GM12892 (cell line): ENCODE data around the gene CCDC102A.
"Not testable (repeated sequence)": the region's sequence is repeated elsewhere in the genome, so short reads cannot be mapped to it uniquely, and the experiment has no call there.

ENCODE experiments used
- DNase-seq: peaks from one replicate; pipeline ENCODE4 v3.0.0; 2011; ENCODE audit not compliant: insufficient read length
- FAIRE-seq: peaks from 2 replicates; lab custom pipeline; 2011; peaks lifted over from hg19 to GRCh38; lab: Jason Lieb, UNC
- POLR2A ChIP-seq: IDR thresholded peaks from 2 replicates; pipeline ENCODE4 v1.6.1; 2011; ENCODE audit warnings: low read depth, low read length, control low read depth
- POLR2AphosphoS5 ChIP-seq: IDR thresholded peaks from 2 replicates; pipeline ENCODE4 v1.6.1; 2011; ENCODE audit warnings: low read depth, low read length, control low read depth
- TAF1 ChIP-seq: IDR thresholded peaks from 2 replicates; pipeline ENCODE4 v1.6.1; 2011; ENCODE audit warnings: low read depth, mild to moderate bottlenecking, control low read depth, low read length, borderline replicate concordance

CCDC102A gene

DNA sequence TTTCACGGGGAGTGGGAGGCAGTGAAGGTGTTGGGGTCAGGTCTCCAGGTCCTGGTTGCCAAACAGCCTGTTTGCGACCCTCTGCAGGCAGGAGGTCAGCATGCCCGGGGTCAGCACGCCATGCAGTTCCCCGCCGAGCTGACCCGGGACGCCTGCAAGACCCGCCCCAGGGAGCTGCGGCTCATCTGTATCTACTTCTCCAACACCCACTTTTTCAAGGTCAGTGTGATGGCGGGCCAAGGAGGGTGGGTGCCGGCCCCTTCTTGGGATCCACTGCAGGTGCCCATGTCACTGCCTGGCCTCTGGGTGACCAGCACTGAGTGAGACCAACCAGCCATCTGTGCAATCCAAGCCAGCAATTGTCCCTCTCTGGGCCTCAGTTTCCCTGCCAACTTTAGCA lies 27.4 kb upstream of the CCDC102A start:
- no peak for DNase-seq
- TF ChIP-seq POLR2A (no peak), POLR2AphosphoS5 (no peak), TAF1 (no peak)
- FAIRE-seq = no peak

DNA sequence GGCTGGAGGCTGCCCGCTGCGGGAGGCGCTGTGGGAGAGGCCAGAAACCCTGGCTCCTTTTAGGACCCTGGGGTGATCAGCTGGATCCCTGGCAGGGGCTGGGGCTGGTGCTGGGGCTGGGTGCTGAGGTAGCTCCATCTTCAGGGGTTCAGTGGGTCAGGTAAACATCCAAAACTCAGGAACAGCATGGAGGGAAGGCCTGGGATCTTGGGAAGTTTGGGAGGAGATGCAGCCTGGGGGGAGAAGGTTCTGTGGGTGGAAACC lies 27.0 kb upstream of the CCDC102A start:
- FAIRE-seq (no peak), DNase-seq (no peak)
- no peak for TF ChIP-seq POLR2A
- no peak for TF ChIP-seq POLR2AphosphoS5
- no peak for TF ChIP-seq TAF1

DNA sequence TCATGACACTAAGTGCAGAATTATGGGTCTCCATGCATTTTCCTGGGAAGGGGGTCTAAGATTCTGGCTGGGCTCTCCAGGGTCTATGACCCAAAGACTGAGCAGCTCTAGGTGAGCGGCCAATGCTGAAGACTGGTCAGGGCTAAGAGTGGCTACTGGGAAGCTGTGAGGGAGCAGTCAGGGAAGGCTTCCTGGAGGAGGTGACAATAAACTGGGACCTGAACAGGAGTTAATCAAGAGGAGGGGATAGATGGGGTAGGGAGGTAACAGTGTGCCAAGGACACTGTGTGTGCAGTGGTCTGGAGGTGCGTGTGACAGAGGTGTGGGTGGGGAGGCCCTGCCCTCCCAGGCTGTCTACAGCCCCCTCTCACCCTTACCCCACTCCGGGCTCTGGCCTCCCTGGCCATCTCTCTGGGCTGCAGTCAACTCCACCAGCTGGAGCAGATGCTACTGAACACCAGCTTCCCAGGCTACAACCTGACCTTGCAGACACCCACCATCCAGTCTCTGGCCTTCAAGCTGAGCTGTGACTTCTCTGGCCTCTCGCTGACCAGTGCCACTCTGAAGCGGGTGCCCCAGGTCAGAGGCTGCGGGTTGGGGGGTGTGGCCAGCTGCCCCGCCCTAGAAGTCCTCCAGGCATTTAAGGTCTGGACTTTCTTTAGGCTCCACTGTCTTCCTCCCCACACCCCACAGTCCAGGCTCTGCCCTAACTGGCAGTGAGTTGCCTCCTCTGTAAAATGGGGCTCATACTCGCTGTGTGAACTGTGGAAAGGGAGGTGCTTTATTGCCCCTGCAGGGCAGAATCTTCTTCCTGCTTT lies 26.5 kb upstream of the CCDC102A start:
- TF ChIP-seq TAF1 = no peak
- no peak for TF ChIP-seq POLR2A
- no peak for TF ChIP-seq POLR2AphosphoS5
- FAIRE-seq (no peak), DNase-seq (no peak)

DNA sequence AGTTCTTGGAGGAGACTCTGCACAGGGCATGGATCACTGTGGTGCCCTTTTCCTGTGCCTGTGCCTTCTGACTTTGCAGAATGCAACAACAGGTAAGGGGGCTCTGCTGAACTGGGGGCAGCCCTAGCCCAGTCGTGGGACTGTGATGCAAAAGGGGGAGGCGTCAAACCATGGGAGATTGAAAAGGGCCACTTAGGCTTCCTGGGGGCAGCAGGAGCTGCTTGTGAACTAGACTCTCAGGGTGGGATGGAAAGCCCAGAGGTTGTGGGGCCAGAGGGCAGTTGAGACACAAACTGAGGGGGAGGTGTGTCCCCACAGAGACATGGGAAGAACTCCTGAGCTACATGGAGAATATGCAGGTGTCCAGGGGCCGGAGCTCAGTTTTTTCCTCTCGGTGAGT lies 25.7 kb upstream of the CCDC102A start:
- TF ChIP-seq POLR2A = no peak
- TF ChIP-seq TAF1 = no peak
- TF ChIP-seq POLR2AphosphoS5 = no peak
- DNase-seq = no peak
- FAIRE-seq = no peak

DNA sequence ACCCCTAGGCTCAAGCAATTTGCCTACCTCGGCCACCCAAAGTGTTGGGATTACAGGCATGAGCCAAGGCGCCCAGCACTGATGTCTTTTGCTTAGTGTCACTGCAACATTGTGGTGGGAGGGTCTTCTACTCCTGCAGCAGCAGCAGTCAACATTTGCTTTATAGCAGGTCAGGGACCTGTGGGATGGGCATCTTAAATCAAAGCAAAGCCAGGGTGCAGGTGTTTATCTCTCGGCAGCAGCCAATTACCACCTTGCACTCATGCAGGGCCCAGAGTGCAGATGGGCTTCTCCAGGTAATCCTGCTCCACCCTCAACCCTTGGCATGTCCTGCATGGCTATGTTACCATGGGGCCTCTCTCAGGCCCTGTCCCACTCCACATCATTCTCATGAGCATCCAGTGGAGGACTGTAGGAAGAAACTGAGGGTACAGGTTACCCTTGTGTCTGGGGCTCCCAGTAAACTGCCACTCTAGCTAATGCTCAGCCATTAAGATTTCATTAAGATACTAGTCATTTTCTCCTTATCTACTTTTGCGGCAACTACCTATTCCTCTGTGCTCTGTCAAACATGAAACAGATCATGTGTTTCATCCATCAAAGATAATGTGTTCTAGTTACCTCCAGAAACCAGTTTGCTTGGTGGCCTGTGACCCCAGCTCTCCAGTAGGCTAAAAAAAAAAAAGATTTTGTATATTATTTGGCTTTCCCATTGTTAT lies 22.9 kb upstream of the CCDC102A start:
- FAIRE-seq = peak; percentile 24
- no peak for DNase-seq
- TF ChIP-seq POLR2A (no peak), POLR2AphosphoS5 (no peak), TAF1 (no peak)

DNA sequence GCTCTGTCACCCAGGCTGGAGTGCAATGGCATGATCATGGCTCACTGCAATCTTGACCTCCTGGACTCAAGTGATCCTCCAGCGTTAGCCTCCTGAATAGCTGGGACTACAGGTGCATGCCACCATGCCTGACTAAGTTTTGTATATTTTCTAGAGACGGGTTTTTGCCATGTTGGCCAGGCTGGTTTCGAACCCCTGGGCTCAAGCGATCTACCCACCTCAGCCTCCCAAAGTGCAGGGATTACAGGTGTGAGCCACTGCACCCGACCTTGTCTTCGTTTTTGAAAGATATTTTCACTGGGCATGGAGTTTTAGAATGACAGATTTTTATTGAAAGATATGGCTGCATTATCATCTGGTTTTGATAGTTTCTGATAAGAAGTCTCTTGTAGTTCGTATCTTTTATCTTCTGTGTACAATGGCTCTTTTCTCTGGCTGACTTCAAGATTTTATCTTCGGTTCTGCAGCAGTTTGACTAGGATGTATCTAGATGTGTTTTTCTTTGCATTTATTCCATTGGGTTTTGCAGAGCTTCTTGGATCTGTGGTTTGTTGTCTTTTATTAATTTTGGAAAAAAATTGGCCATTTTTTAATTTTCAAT lies 20.7 kb upstream of the CCDC102A start:
- no peak for FAIRE-seq
- no peak for TF ChIP-seq POLR2A
- no peak for TF ChIP-seq POLR2AphosphoS5
- TF ChIP-seq TAF1 = no peak
- no peak for DNase-seq

DNA sequence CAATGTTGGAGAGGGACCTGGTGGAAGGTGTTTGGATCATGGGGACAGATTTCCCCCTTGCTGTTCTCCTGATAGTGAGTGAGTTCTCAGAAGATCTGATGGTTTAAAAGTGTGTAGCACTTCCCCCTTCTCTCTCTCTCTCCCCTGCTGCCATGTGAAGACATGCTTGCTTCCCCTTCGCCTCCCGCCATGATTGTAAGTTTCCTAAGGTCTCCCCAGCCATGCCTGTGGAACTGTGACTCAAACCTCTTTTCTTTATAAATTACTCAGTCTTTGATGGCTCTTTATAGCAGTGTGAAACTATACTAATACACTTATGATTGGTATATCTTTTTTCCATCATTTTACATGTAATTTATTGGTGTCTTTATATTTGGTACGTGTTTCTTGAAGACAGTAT lies 19.5 kb upstream of the CCDC102A start:
- TF ChIP-seq POLR2AphosphoS5 = no peak
- no peak for TF ChIP-seq TAF1
- TF ChIP-seq POLR2A = no peak
- peak; percentile 60 for FAIRE-seq
- no peak for DNase-seq

DNA sequence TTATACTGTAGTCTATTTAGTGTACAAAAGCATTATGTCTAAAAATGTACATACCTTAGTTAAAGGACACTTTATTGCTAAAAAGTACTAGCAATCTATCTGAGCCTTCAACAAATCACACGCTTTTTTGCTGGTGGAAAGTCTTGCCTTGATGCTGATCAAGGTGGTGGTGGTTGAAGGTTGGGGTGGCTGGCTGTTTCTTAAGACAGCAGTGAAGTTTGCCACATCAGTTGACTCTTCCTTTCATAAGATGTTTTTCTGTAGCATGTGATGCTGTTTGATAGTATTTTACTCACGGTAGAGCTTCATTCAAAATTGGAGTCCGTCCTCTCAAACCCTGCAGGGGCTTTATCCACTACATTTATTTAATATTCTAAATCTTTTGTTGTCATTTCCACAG lies 14.7 kb upstream of the CCDC102A start:
- DNase-seq = no peak
- FAIRE-seq = no peak

DNA sequence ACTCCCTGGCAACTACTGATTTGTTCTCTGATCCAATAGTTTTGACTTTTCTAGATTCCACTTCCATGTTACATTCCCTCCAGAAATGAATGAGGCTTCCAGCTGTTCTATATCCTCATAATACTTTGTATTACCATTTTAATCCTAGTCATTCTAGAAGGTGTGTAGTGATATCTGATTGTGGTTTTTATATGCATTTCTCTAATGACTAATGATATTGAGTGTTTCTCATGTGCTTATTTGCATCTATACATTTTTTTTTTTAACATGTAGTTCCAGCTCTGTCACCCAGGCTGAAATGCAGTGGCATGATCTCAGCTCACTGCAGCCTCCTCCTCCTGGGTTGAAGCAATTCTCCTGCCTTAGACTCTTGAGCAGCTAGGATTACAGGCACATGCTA lies 13.4 kb upstream of the CCDC102A start:
- no peak for TF ChIP-seq POLR2AphosphoS5
- no peak for TF ChIP-seq TAF1
- TF ChIP-seq POLR2A = no peak
- no peak for FAIRE-seq
- DNase-seq = no peak

More for the DNA sequence above, 14.7 kb upstream of the CCDC102A start:
- TF ChIP-seq POLR2AphosphoS5 (no peak), POLR2A (no peak), TAF1 (no peak)

DNA sequence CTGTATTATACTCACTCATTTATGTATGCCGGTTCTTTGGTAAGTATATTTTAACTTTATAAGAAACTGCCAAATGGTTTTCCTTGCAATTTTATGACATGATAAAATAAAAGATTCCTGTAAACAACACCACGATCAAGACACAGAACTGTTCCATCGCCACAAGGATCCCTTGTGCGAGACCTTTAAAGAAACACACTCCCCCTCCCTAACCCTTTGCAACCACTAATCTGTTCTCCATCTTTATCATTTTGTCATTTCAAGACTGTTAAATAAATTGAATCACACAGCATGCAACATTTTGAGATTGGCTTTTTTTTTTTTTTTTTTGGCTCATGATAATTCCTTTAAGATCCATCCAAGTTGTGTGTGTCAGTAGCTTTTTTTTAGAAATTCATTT lies 12.0 kb upstream of the CCDC102A start:
- DNase-seq (no peak), FAIRE-seq (no peak)
- TF ChIP-seq POLR2AphosphoS5 (no peak), TAF1 (no peak), POLR2A (no peak)

DNA sequence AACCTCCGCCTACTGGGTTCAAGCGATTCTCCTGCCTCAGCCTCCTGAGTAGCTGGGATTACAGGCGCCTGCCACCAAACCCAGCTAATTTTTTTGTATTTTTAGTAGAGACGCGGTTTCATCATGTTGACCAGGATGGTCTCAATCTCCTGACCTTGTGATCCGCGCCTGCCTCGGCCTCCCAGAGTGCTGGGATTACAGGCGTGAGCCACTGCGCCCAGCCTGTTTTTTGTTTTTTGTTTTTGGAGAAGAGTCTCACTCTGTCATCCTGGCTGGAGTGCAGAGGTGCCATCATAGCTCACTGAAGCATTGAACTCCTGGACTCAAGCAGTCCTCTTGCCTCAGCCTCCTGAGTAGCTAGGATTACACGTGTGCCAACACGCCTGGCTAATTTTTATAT lies 11.2 kb upstream of the CCDC102A start:
- not testable (repeated sequence) for FAIRE-seq, DNase-seq

DNA sequence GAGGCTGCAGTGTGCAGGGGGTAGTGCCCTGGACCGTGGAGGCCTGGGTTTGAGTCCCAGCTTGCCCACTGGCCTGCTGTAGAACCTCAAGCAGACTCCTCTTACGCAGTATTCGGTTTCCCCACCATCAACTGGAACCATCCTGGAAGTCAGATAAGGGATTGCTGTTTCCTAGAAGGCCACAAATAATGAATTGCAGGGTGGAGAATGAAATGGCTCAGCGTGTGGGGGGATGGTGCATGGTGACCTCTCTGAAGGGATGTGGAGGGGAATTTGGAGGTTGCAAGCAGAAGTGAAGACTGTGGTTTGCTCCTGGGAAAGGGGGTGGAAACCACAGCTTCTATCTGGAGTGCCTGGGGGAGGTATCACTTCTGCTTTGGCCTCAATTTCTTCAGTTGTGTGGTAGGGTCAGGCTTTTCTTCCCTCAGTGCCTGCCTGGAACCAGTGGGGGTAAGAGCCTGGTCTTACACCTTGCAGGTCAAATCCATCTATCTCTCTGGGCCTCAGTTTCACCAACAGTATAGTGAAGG lies 7.8 kb upstream of the CCDC102A start:
- FAIRE-seq (peak; percentile 98), DNase-seq (no peak)
- TF ChIP-seq POLR2AphosphoS5 = peak; percentile 98
- peak; percentile 86 for TF ChIP-seq TAF1
- peak; percentile 95 for TF ChIP-seq POLR2A
